K562 (cell line): ENCODE results near the gene TMEM123. TPM values are rescaled to one million over a fixed set of nuclear protein-coding genes. Genes with fewer than 3 reads are reported as not detected.

Source experiments
- polyA plus RNA-seq, 8 experiments: library from polyadenylated mRNA; depleted of rRNA in 4 of 8; stranded (reverse) in 5 of 8; unstranded in 3 of 8; fragments of >200 nt; fragmentation: Nextera tagmentation in 2 of 8; fragmentation: Illumina TruSeq in 1 of 8; extraction: Ambion mirVana in 2 of 8; extraction: Trizol in 1 of 8; gene quantifications; 2 replicates each; pipeline versions ENCODE4 v1.2.1 to v1.2.3, GENCODE V29; 2011 to 2014; ENCODE audit warnings: inconsistent platforms in 1 of 8, missing spikeins in 1 of 8
- total RNA-seq, 7 experiments: library from RNA; depleted of rRNA in 6 of 7; stranded (reverse); fragments of >200 nt in 6 of 7; fragmentation: Illumina TruSeq in 2 of 7; extraction: Trizol in 2 of 7; gene quantifications; 2 replicates each; pipeline versions ENCODE4 v1.2.1 to v1.2.3, GENCODE V29; 2011 to 2021; ENCODE audit warnings: low replicate concordance in 1 of 7

TMEM123 gene
- total and polyA plus RNA-seq, 9 of the 15 experiments (the other 6 are each of a cell fraction or from before 2014, with no cell fraction given) = 19.8 to 344 (median 82.4) TPM

Other genes starting within 250 kb of the TMEM123 start
- gene BIRC3, start 135.3 kb downstream of the TMEM123 start, total RNA-seq (2014; rRNA removed) = 0.16 and 0.18 TPM in 2 replicates
- 0.25 and 0.26 TPM in 2 replicates for gene BIRC3, start 135.3 kb downstream of the TMEM123 start, total RNA-seq (2014; rRNA removed; fragmentation: Illumina TruSeq; extraction: Trizol)
- 0.11 and 0.19 TPM in 2 replicates for gene BIRC3, start 135.3 kb downstream of the TMEM123 start, total RNA-seq (2015; rRNA removed; fragmentation: Illumina TruSeq; extraction: Trizol)
- 0.42 and 0.58 TPM in 2 replicates for gene BIRC3, start 135.3 kb downstream of the TMEM123 start, total RNA-seq (2021)
- 0.16 and 0.20 TPM in 2 replicates for gene BIRC3, start 135.3 kb downstream of the TMEM123 start, polyA plus RNA-seq (2011; rRNA removed)
- gene BIRC3, start 135.3 kb downstream of the TMEM123 start, polyA plus RNA-seq (2014; fragmentation: Illumina TruSeq; extraction: Trizol) = 0.21 and 0.27 TPM in 2 replicates
- under 1 TPM; 0.08 to 0.11 TPM for gene BIRC3, start 135.3 kb downstream of the TMEM123 start, polyA plus RNA-seq (2014; fragmentation: Nextera tagmentation; extraction: Ambion mirVana)
- gene BIRC3, start 135.3 kb downstream of the TMEM123 start, polyA plus RNA-seq (2014; rRNA removed) = 0.13 and 2.3 TPM in 2 replicates
- 18.3 and 20.6 TPM in 2 replicates for gene BIRC2, start 105.6 kb downstream of the TMEM123 start, total RNA-seq (2014; rRNA removed)
- gene BIRC2, start 105.6 kb downstream of the TMEM123 start, total RNA-seq (2014; rRNA removed; fragmentation: Illumina TruSeq; extraction: Trizol) = 35.6 and 39.0 TPM in 2 replicates
- gene BIRC2, start 105.6 kb downstream of the TMEM123 start, total RNA-seq (2015; rRNA removed; fragmentation: Illumina TruSeq; extraction: Trizol) = 34.2 and 35.1 TPM in 2 replicates
- gene BIRC2, start 105.6 kb downstream of the TMEM123 start, total RNA-seq (2021) = 19.9 and 24.7 TPM in 2 replicates
- 45.9 and 52.2 TPM in 2 replicates for gene BIRC2, start 105.6 kb downstream of the TMEM123 start, polyA plus RNA-seq (2011; rRNA removed)
- 25.3 and 27.1 TPM in 2 replicates for gene BIRC2, start 105.6 kb downstream of the TMEM123 start, polyA plus RNA-seq (2014; fragmentation: Illumina TruSeq; extraction: Trizol)
- gene BIRC2, start 105.6 kb downstream of the TMEM123 start, polyA plus RNA-seq (2014; fragmentation: Nextera tagmentation; extraction: Ambion mirVana) = 10 to 100 TPM; 14.3 to 20.7 TPM
- 17.1 and 17.9 TPM in 2 replicates for gene BIRC2, start 105.6 kb downstream of the TMEM123 start, polyA plus RNA-seq (2014; rRNA removed)
- not detected in 2 replicates for gene MMP7, start 78.0 kb upstream of the TMEM123 start, total RNA-seq (2014; rRNA removed)
- not detected in 2 replicates for gene MMP7, start 78.0 kb upstream of the TMEM123 start, total RNA-seq (2014; rRNA removed; fragmentation: Illumina TruSeq; extraction: Trizol)
- gene MMP7, start 78.0 kb upstream of the TMEM123 start, total RNA-seq (2015; rRNA removed; fragmentation: Illumina TruSeq; extraction: Trizol) = not detected in 2 replicates
- gene MMP7, start 78.0 kb upstream of the TMEM123 start, total RNA-seq (2021) = 0.13 and 0.31 TPM in 2 replicates
- gene MMP7, start 78.0 kb upstream of the TMEM123 start, polyA plus RNA-seq (2011; rRNA removed) = not detected in 2 replicates
- not detected in 2 replicates for gene MMP7, start 78.0 kb upstream of the TMEM123 start, polyA plus RNA-seq (2014; fragmentation: Illumina TruSeq; extraction: Trizol)
- not detected for gene MMP7, start 78.0 kb upstream of the TMEM123 start, polyA plus RNA-seq (2014; fragmentation: Nextera tagmentation; extraction: Ambion mirVana)
- not detected in 2 replicates for gene MMP7, start 78.0 kb upstream of the TMEM123 start, polyA plus RNA-seq (2014; rRNA removed)
- not detected in 2 replicates for gene MMP20, start 172.6 kb upstream of the TMEM123 start, total RNA-seq (2014; rRNA removed)
- gene MMP20, start 172.6 kb upstream of the TMEM123 start, total RNA-seq (2014; rRNA removed; fragmentation: Illumina TruSeq; extraction: Trizol) = not detected in 2 replicates
- not detected in 2 replicates for gene MMP20, start 172.6 kb upstream of the TMEM123 start, total RNA-seq (2015; rRNA removed; fragmentation: Illumina TruSeq; extraction: Trizol)
- gene MMP20, start 172.6 kb upstream of the TMEM123 start, total RNA-seq (2021) = not detected in 2 replicates
- gene MMP20, start 172.6 kb upstream of the TMEM123 start, polyA plus RNA-seq (2011; rRNA removed) = not detected in 2 replicates
- gene MMP20, start 172.6 kb upstream of the TMEM123 start, polyA plus RNA-seq (2014; fragmentation: Illumina TruSeq; extraction: Trizol) = not detected in 2 replicates
- not detected for gene MMP20, start 172.6 kb upstream of the TMEM123 start, polyA plus RNA-seq (2014; fragmentation: Nextera tagmentation; extraction: Ambion mirVana)
- not detected in 2 replicates for gene MMP20, start 172.6 kb upstream of the TMEM123 start, polyA plus RNA-seq (2014; rRNA removed)